WI38 (cell line): Measurements from ENCODE around the gene DCAF12.

Experiments used
- H3K4me3 ChIP-seq: 2 replicates; pipeline ENCODE4 v1.5.1; 2011; ENCODE audit warnings: low read depth, mild to moderate bottlenecking, control low read depth, low read length
- CTCF ChIP-seq: IDR thresholded peaks from 2 replicates; pipeline ENCODE4 v1.5.1; 2012; ENCODE audit warnings: low read depth, mild to moderate bottlenecking, control low read depth, low read length

DCAF12 gene

GRCh38 chr9:34158362-34158869, 31.9 kb upstream of the DCAF12 start:
- H3K4me3 ChIP-seq: no peak overlapping the region
- TF ChIP-seq CTCF: no peak

GRCh38 chr9:34157898-34158297, 31.4 kb upstream of the DCAF12 start:
- no peak for TF ChIP-seq CTCF

GRCh38 chr9:34157318-34157717, 30.8 kb upstream of the DCAF12 start:
- TF ChIP-seq CTCF: no peak
- H3K4me3 ChIP-seq: no peak overlapping the region

More at GRCh38 chr9:34157898-34158297, 31.4 kb upstream of the DCAF12 start:
- no peak overlapping the region for H3K4me3 ChIP-seq

GRCh38 chr9:34154057-34154456, 27.6 kb upstream of the DCAF12 start:
- no peak overlapping the region for H3K4me3 ChIP-seq
- TF ChIP-seq CTCF: no peak

- TF ChIP-seq CTCF: no peak
- H3K4me3 ChIP-seq: no peak overlapping the region
These were observed 24.9 kb upstream of the DCAF12 start for GRCh38 chr9:34151398-34151797.

- no peak for TF ChIP-seq CTCF
- H3K4me3 ChIP-seq: no peak overlapping the region
These were observed 18.7 kb upstream of the DCAF12 start for GRCh38 chr9:34145165-34145564.

- no peak overlapping the region for H3K4me3 ChIP-seq
- TF ChIP-seq CTCF: no peak
These were observed 16.6 kb upstream of the DCAF12 start for GRCh38 chr9:34143116-34143515.
